WTC11 (cell line): ENCODE measurements around the gene EDDM13.

Experiments
- ETV6 ChIP-seq: sonication (generic); formaldehyde crosslinking; IDR thresholded peaks from 2 replicates; pipeline ENCODE4 v1.8.1; 2022; ENCODE audit warnings: mild to moderate bottlenecking, missing genetic modification reagents
- RELA ChIP-seq: sonication (generic); formaldehyde crosslinking; IDR thresholded peaks from 2 replicates; pipeline ENCODE4 v1.8.1; 2022; ENCODE audit warnings: missing genetic modification reagents, mild to moderate bottlenecking, borderline replicate concordance
- ZNF423 ChIP-seq: fragments of 250-450 bp; sonication (Bioruptor Pico); IDR thresholded peaks from 2 replicates; pipeline ENCODE4 v2.1.2; 2022; ENCODE audit warnings: mild to moderate bottlenecking, moderate library complexity
- TF ChIP-seq, protein P1 (sequence below): fragments of 200-600 bp; IDR thresholded peaks from 2 replicates; pipeline ENCODE4 v1.8.0; 2022; ENCODE audit warnings: antibody characterized with exemption
- TF ChIP-seq, protein P2 (sequence below): sonication (generic); formaldehyde crosslinking; IDR thresholded peaks from 2 replicates; pipeline ENCODE4 v1.8.1; 2023; ENCODE audit warnings: mild to moderate bottlenecking, missing genetic modification reagents
- TF ChIP-seq, protein P3 (sequence below): sonication (generic); formaldehyde crosslinking; IDR thresholded peaks from 2 replicates; pipeline ENCODE4 v1.8.0; 2022; ENCODE audit warnings: mild to moderate bottlenecking, missing genetic modification reagents
- TF ChIP-seq, protein P4 (sequence below): sonication (generic); formaldehyde crosslinking; IDR thresholded peaks from 2 replicates; pipeline ENCODE4 v1.8.0; 2022; ENCODE audit warnings: mild to moderate bottlenecking, missing genetic modification reagents

DNA sequence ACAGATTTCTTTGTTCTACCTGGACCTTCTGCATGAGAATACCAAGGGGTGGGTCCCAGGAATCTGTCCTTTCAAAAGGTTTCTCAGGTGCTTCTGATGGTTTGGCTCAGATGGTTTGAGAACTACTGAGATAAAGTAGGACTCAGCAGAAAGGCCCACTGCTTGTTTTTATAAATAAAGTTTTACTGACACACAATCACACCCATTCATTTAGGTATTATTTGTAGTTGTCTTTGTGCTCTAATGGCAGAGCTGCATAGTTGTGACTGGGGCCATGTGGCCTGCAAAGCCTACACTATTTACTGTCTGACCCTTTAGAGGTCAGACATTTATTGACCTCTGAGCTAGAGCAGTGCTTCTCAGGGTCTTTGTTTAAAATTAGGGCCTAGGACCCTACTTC lies 17.6 kb downstream of the EDDM13 start:
- no peak for TF ChIP-seq ZNF423 (CRISPR knock-in tag)
- TF ChIP-seq, protein P1, sequence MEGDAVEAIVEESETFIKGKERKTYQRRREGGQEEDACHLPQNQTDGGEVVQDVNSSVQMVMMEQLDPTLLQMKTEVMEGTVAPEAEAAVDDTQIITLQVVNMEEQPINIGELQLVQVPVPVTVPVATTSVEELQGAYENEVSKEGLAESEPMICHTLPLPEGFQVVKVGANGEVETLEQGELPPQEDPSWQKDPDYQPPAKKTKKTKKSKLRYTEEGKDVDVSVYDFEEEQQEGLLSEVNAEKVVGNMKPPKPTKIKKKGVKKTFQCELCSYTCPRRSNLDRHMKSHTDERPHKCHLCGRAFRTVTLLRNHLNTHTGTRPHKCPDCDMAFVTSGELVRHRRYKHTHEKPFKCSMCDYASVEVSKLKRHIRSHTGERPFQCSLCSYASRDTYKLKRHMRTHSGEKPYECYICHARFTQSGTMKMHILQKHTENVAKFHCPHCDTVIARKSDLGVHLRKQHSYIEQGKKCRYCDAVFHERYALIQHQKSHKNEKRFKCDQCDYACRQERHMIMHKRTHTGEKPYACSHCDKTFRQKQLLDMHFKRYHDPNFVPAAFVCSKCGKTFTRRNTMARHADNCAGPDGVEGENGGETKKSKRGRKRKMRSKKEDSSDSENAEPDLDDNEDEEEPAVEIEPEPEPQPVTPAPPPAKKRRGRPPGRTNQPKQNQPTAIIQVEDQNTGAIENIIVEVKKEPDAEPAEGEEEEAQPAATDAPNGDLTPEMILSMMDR, result no peak
- TF ChIP-seq, protein P2, sequence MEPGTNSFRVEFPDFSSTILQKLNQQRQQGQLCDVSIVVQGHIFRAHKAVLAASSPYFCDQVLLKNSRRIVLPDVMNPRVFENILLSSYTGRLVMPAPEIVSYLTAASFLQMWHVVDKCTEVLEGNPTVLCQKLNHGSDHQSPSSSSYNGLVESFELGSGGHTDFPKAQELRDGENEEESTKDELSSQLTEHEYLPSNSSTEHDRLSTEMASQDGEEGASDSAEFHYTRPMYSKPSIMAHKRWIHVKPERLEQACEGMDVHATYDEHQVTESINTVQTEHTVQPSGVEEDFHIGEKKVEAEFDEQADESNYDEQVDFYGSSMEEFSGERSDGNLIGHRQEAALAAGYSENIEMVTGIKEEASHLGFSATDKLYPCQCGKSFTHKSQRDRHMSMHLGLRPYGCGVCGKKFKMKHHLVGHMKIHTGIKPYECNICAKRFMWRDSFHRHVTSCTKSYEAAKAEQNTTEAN (CRISPR knock-in tag), result no peak
- TF ChIP-seq, protein P3, sequence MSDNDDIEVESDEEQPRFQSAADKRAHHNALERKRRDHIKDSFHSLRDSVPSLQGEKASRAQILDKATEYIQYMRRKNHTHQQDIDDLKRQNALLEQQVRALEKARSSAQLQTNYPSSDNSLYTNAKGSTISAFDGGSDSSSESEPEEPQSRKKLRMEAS, result no peak
- no peak for TF ChIP-seq RELA (CRISPR knock-in tag)
- TF ChIP-seq, protein P4, sequence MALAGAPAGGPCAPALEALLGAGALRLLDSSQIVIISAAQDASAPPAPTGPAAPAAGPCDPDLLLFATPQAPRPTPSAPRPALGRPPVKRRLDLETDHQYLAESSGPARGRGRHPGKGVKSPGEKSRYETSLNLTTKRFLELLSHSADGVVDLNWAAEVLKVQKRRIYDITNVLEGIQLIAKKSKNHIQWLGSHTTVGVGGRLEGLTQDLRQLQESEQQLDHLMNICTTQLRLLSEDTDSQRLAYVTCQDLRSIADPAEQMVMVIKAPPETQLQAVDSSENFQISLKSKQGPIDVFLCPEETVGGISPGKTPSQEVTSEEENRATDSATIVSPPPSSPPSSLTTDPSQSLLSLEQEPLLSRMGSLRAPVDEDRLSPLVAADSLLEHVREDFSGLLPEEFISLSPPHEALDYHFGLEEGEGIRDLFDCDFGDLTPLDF (CRISPR knock-in tag), result no peak
- TF ChIP-seq ETV6 (CRISPR knock-in tag), result no peak
